CD4-positive, alpha-beta memory T cell (primary cell): ENCODE results near the gene AQP6. TPM values are rescaled to one million over a fixed set of nuclear protein-coding genes. Genes with fewer than 3 reads are reported as not detected.

Experiments
- CTCF ChIA-PET: fragments of 350-600 bp; sonication (Branson Sonifier 250); formaldehyde crosslinking; loops from one replicate; lab custom pipeline; 2021; ENCODE audit warnings: inconsistent platforms; ENCODE audit not compliant: partially characterized antibody; lab: Charles Lee
- POLR2A ChIA-PET: fragments of 350-600 bp; sonication (Branson Sonifier 250); formaldehyde crosslinking; loops from one replicate; lab custom pipeline; 2021; ENCODE audit not compliant: partially characterized antibody; lab: Charles Lee
- DNase-seq, 5 donors: peaks; one replicate each; pipeline versions ENCODE4 v3.0.0 to v3.0.0-alpha.2; 2020 to 2022; ENCODE audit warnings: mixed read lengths in 1 of 5
- H3K27ac ChIP-seq: one replicate; pipeline ENCODE4 v1.7.0; 2013; ENCODE audit warnings: low read depth, low read length
- H3K27me3 ChIP-seq: 2 replicates; pipeline ENCODE4 v1.7.0; 2013; ENCODE audit warnings: mild to moderate bottlenecking, low read length, moderate library complexity; ENCODE audit not compliant: insufficient read depth
- H3K36me3 ChIP-seq: 2 replicates; pipeline ENCODE4 v1.7.0; 2013; ENCODE audit warnings: mild to moderate bottlenecking, low read length, moderate library complexity; ENCODE audit not compliant: insufficient read depth
- H3K4me1 ChIP-seq: 2 replicates; pipeline ENCODE4 v1.7.0; 2013; ENCODE audit warnings: mild to moderate bottlenecking, low read length, moderate library complexity; ENCODE audit not compliant: insufficient read depth
- H3K4me3 ChIP-seq, 2 donors: one replicate each; pipeline ENCODE4 v1.7.0; 2013; ENCODE audit warnings: low read length in 2 of 2, mild to moderate bottlenecking in 1 of 2
- H3K9me3 ChIP-seq, 2 donors: one replicate each; pipeline ENCODE4 v1.7.0; 2013; ENCODE audit warnings: low read length in 2 of 2, control low read depth in 1 of 2; ENCODE audit not compliant: control insufficient read depth in 1 of 2
- H3K27ac Mint-ChIP-seq, 7 donors: one replicate each; pipeline ENCODE4 v1.8.0; 2020 to 2021; ENCODE audit warnings: mixed read lengths in 7 of 7, mild to moderate bottlenecking in 6 of 7, inconsistent platforms in 3 of 7, moderate library complexity in 3 of 7
- H3K27me3 Mint-ChIP-seq, 2 donors: one replicate each; pipeline ENCODE4 v1.8.0; 2020 to 2021; ENCODE audit warnings: mixed read lengths in 2 of 2
- H3K36me3 Mint-ChIP-seq, 2 donors: one replicate each; pipeline ENCODE4 v1.8.0; 2020 to 2021; ENCODE audit warnings: mixed read lengths in 2 of 2, inconsistent platforms in 1 of 2, mild to moderate bottlenecking in 1 of 2
- H3K4me1 Mint-ChIP-seq, 4 donors: one replicate each; pipeline ENCODE4 v1.8.0; 2020 to 2021; ENCODE audit warnings: mixed read lengths in 4 of 4, mild to moderate bottlenecking in 1 of 4
- H3K4me3 Mint-ChIP-seq, 8 donors: one replicate each; pipeline ENCODE4 v1.8.0; 2020 to 2021; ENCODE audit warnings: mixed read lengths in 8 of 8, mild to moderate bottlenecking in 7 of 8, moderate library complexity in 6 of 8, inconsistent platforms in 3 of 8
- H3K9me3 Mint-ChIP-seq, 8 donors: one replicate each; pipeline ENCODE4 v1.8.0; 2020 to 2021; ENCODE audit warnings: mixed read lengths in 8 of 8, mild to moderate bottlenecking in 5 of 8, inconsistent platforms in 3 of 8, moderate library complexity in 1 of 8
- intact Hi-C: fragments of 100-400 bp; cut with micrococcal nuclease; formaldehyde crosslinking; loops from one replicate; pipeline ENCODE4 v1.15.1; 2023
- polyA plus RNA-seq, 2 donors: library from polyadenylated mRNA; unstranded; fragments of 300-500 nt; fragmentation: Illumina TruSeq; gene quantifications; one replicate each; pipeline ENCODE4 v1.2.3, GENCODE V29; 2021
- total RNA-seq, 2 experiments: library from RNA; stranded (reverse); gene quantifications; one replicate each; pipeline ENCODE4 v1.2.3, GENCODE V29; 2021

AQP6 gene
- total RNA-seq = not detected
- not detected for polyA plus RNA-seq

GRCh38 chr12:49972641-49973360, at the start of gene AQP6:
Gene AQP6, plus strand, starts transcription at chr12:49972947. Its CDS starts 227 bp downstream, at chr12:49973174.
- H3K9me3 ChIP-seq = no peaks in the 10 kb centered on the region
- no peak within 1 kb of the TSS for H3K4me3 ChIP-seq
- Mint-ChIP-seq H3K4me1 (no peaks in the 10 kb centered on the region), H3K9me3 (no peaks in the 10 kb centered on the region), H3K36me3 (no peaks in the 10 kb centered on the region), H3K27ac (peak within 1 kb of the TSS in 2 of 7 donors; percentile 35 to 42), H3K27me3 (peaks cover 3% of the 10 kb centered on the region in 2 donors), H3K4me3 (no peak within 1 kb of the TSS)
- peaks cover 8% of the 10 kb centered on the region for H3K27me3 ChIP-seq
- H3K36me3 ChIP-seq = no peaks in the 10 kb centered on the region
- H3K27ac ChIP-seq = no peak within 1 kb of the TSS
- no peak for DNase-seq
- CTCF ChIA-PET = interaction anchor here (1.1 to 1.4 kb wide), 3 partner anchors 8 to 102 kb away, joined by 3 to 4 read pairs (median 4); no protein-coding TSS in a partner anchor
- H3K4me1 ChIP-seq = peaks cover 3% of the 10 kb centered on the region
- POLR2A ChIA-PET = no interaction called here
- intact Hi-C loops = no loop called here

GRCh38 chr12:49923035-49923644, 49.6 kb upstream of the AQP6 start:
- POLR2A ChIA-PET = no interaction called here
- H3K4me3 Mint-ChIP-seq = no peak overlapping the region
- no peaks in the 10 kb centered on the region for H3K4me1 ChIP-seq
- CTCF ChIA-PET = interaction anchor here (1.1 kb wide), 1 partner anchor 22 kb away, joined by 4 read pairs; no protein-coding TSS in a partner anchor
- H3K4me3 ChIP-seq = no peak overlapping the region
- H3K9me3 Mint-ChIP-seq = no peaks in the 10 kb centered on the region
- no peaks in the 10 kb centered on the region for H3K9me3 ChIP-seq
- H3K4me1 Mint-ChIP-seq = peaks cover 0 to 3% (median 0%) of the 10 kb centered on the region in 4 donors
- H3K36me3 Mint-ChIP-seq = no peaks in the 10 kb centered on the region
- no peak overlapping the region for H3K27ac Mint-ChIP-seq
- no peaks in the 10 kb centered on the region for H3K36me3 ChIP-seq
- DNase-seq = no peak
- peaks cover 0 to 2% of the 10 kb centered on the region in 2 donors for H3K27me3 Mint-ChIP-seq
- H3K27ac ChIP-seq = no peak overlapping the region
- intact Hi-C loops = no loop called here
- H3K27me3 ChIP-seq = no peaks in the 10 kb centered on the region

GRCh38 chr12:49923880-49924556, 48.7 kb upstream of the AQP6 start:
- H3K4me3 Mint-ChIP-seq = no peak overlapping the region
- H3K27ac ChIP-seq = no peak overlapping the region
- H3K27me3 ChIP-seq = no peaks in the 10 kb centered on the region
- no peaks in the 10 kb centered on the region for H3K4me1 ChIP-seq
- ChIA-PET CTCF (no interaction called here), POLR2A (no interaction called here)
- no peaks in the 10 kb centered on the region for H3K9me3 Mint-ChIP-seq
- peaks cover 0 to 3% of the 10 kb centered on the region in 2 donors for H3K27me3 Mint-ChIP-seq
- H3K36me3 ChIP-seq = no peaks in the 10 kb centered on the region
- no peak overlapping the region for H3K4me3 ChIP-seq
- DNase-seq = no peak
- no peaks in the 10 kb centered on the region for H3K9me3 ChIP-seq
- no peak overlapping the region for H3K27ac Mint-ChIP-seq
- H3K4me1 Mint-ChIP-seq = peaks cover 0 to 3% (median 0%) of the 10 kb centered on the region in 4 donors
- intact Hi-C loops = no loop called here
- no peaks in the 10 kb centered on the region for H3K36me3 Mint-ChIP-seq

- H3K36me3 ChIP-seq = no peaks in the 10 kb centered on the region
- H3K27me3 ChIP-seq = no peaks in the 10 kb centered on the region
- no peak for DNase-seq
- ChIA-PET POLR2A (no interaction called here), CTCF (no interaction called here)
- H3K4me3 Mint-ChIP-seq = no peak overlapping the region
- no peaks in the 10 kb centered on the region for H3K36me3 Mint-ChIP-seq
- peaks cover 0 to 3% (median 0%) of the 10 kb centered on the region in 4 donors for H3K4me1 Mint-ChIP-seq
- no peaks in the 10 kb centered on the region for H3K4me1 ChIP-seq
- no peak overlapping the region for H3K4me3 ChIP-seq
- H3K27ac ChIP-seq = no peak overlapping the region
- H3K27ac Mint-ChIP-seq = peak overlapping the region in 1 of 7 donors; percentile 67
- intact Hi-C loops = no loop called here
- no peaks in the 10 kb centered on the region for H3K9me3 ChIP-seq
- H3K9me3 Mint-ChIP-seq = no peaks in the 10 kb centered on the region
- H3K27me3 Mint-ChIP-seq = peaks cover 0 to 3% of the 10 kb centered on the region in 2 donors
Measured at GRCh38 chr12:49924628-49925246, 48.0 kb upstream of the AQP6 start.

- no peak overlapping the region for H3K27ac ChIP-seq
- peaks cover 0 to 3% of the 10 kb centered on the region in 2 donors for H3K27me3 Mint-ChIP-seq
- no peaks in the 10 kb centered on the region for H3K9me3 Mint-ChIP-seq
- no peak overlapping the region for H3K4me3 ChIP-seq
- ChIA-PET CTCF (interaction anchor here (0.7 to 1.1 kb wide), 2 partner anchors 20 to 63 kb away, joined by 3 to 4 read pairs; no protein-coding TSS in a partner anchor), POLR2A (no interaction called here)
- no peaks in the 10 kb centered on the region for H3K9me3 ChIP-seq
- H3K4me1 ChIP-seq = no peaks in the 10 kb centered on the region
- H3K27ac Mint-ChIP-seq = peak overlapping the region in 1 of 7 donors; percentile 32
- H3K36me3 Mint-ChIP-seq = no peaks in the 10 kb centered on the region
- peaks cover 0 to 3% (median 0%) of the 10 kb centered on the region in 4 donors for H3K4me1 Mint-ChIP-seq
- no peak overlapping the region for H3K4me3 Mint-ChIP-seq
- no peak for DNase-seq
- no peaks in the 10 kb centered on the region for H3K36me3 ChIP-seq
- H3K27me3 ChIP-seq = no peaks in the 10 kb centered on the region
- intact Hi-C loops = no loop called here
Measured at GRCh38 chr12:49925433-49926204, 47.1 kb upstream of the AQP6 start.

- Histone ChIP-seq H3K4me1 (no peaks in the 10 kb centered on the region), H3K27me3 (no peaks in the 10 kb centered on the region), H3K4me3 (no peak overlapping the region), H3K36me3 (no peaks in the 10 kb centered on the region), H3K9me3 (no peaks in the 10 kb centered on the region), H3K27ac (no peak overlapping the region)
- Mint-ChIP-seq H3K36me3 (no peaks in the 10 kb centered on the region), H3K4me3 (no peak overlapping the region), H3K27ac (no peak overlapping the region), H3K27me3 (peaks cover 0 to 3% of the 10 kb centered on the region in 2 donors), H3K9me3 (no peaks in the 10 kb centered on the region), H3K4me1 (no peaks in the 10 kb centered on the region)
- ChIA-PET POLR2A (no interaction called here), CTCF (interaction anchor here (0.8 to 2.0 kb wide), 3 partner anchors 17 to 38 kb away, joined by 3 to 13 read pairs (median 4); no protein-coding TSS in a partner anchor)
- intact Hi-C loops = no loop called here
- DNase-seq = no peak
Measured at GRCh38 chr12:49928471-49928870, 44.3 kb upstream of the AQP6 start.
